AG04449 (cell line): Measurements from ENCODE around the gene APAF1.

Experiments used
- CTCF ChIA-PET: fragments of 350-600 bp; formaldehyde crosslinking; extraction: SDS; loops from one replicate; lab custom pipeline; 2021; ENCODE audit warnings: antibody characterized with exemption; lab: Yijun Ruan, JAX
- POLR2A ChIA-PET: fragments of 400-600, 350-600 bp; formaldehyde crosslinking; extraction: SDS; loops from one replicate; lab custom pipeline; 2020; ENCODE audit warnings: antibody characterized with exemption, inconsistent platforms; lab: Yijun Ruan, JAX
- DNase-seq: peaks from one replicate; pipeline ENCODE4 v3.0.0-alpha.2; 2010; ENCODE audit warnings: low read depth, low spot score
- H3K4me3 ChIP-seq: 2 replicates; pipeline ENCODE4 v1.5.1; 2011; ENCODE audit warnings: low read depth, mild to moderate bottlenecking, control low read depth, low read length
- TF ChIP-seq, protein P1 (sequence below): IDR thresholded peaks from one replicate; pipeline ENCODE4 v1.5.1; 2011; ENCODE audit warnings: mild to moderate bottlenecking, moderate library complexity, low read length, control low read depth, inconsistent platforms; ENCODE audit not compliant: insufficient read depth; ENCODE audit errors: missing control alignments

The APAF1 gene

DNA sequence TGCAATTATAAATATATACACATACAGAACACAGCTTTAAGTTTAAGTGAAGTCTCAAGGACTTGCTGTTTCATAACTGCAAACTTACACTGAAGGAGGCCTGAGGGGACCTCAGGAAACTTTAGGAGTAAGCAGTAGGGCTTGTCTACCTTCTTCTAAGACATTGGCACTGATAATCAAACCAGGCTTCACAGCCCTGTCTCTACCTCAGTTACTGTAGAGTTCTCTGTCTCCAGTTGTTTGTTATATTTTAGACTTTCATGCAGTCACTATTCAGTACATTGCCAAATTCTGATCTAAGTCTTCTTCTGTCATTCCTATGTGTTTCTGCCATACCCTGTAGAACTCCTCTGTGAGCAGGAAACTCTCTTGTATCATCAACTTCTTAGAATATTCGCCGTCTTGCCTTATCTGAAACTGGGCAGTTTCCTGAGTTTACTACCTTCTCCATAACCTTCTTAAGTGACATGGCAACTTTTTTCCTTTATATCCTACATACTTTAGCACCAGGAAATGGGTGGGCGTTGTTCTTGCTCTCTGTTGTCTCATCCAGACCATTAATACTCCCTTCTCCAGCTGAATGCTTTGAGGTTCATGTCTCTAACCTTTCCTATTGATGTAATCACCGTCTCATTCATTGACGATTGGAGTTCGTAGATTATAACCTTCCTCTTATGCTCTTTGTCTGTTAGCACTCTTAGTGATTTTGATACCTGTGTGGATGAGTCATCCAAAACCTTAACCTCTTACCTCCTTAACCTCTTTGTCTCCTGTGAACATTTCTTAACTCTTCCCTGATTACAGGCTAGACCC is 11.4 kb downstream of the APAF1 start:
- TF ChIP-seq, protein P1, sequence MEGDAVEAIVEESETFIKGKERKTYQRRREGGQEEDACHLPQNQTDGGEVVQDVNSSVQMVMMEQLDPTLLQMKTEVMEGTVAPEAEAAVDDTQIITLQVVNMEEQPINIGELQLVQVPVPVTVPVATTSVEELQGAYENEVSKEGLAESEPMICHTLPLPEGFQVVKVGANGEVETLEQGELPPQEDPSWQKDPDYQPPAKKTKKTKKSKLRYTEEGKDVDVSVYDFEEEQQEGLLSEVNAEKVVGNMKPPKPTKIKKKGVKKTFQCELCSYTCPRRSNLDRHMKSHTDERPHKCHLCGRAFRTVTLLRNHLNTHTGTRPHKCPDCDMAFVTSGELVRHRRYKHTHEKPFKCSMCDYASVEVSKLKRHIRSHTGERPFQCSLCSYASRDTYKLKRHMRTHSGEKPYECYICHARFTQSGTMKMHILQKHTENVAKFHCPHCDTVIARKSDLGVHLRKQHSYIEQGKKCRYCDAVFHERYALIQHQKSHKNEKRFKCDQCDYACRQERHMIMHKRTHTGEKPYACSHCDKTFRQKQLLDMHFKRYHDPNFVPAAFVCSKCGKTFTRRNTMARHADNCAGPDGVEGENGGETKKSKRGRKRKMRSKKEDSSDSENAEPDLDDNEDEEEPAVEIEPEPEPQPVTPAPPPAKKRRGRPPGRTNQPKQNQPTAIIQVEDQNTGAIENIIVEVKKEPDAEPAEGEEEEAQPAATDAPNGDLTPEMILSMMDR: no peak
- no peak for DNase-seq
- CTCF ChIA-PET: interaction anchor here (1.0 to 1.1 kb wide), 4 partner anchors 9 to 342 kb away, joined by 3 to 8 read pairs (median 3); no protein-coding TSS in a partner anchor
- POLR2A ChIA-PET: no interaction called here
- no peak overlapping the region for H3K4me3 ChIP-seq

DNA sequence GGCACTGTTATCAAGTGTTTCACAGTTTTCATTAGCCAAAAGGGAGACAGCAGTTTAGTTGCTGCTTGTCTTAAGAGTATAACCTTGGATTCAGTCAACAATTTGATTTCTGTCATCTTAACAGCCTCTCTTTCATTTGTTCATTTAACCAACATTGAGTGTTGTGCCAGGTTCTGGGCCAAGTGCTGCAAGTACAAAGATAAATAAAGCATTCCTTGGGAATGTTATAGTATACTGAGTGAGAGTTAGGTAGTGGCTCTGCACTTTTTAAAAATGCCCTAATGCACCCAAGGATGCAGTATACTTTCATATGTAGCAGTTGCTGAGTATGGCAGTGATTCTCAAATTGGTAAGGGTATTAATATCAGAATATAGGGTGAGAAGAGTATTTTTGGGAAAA is 15.4 kb downstream of the APAF1 start:
- CTCF ChIA-PET: interaction anchor here (1.0 to 1.1 kb wide), 2 partner anchors 93 to 170 kb away, joined by 3 read pairs; no protein-coding TSS in a partner anchor
- no peak overlapping the region for H3K4me3 ChIP-seq
- POLR2A ChIA-PET: no interaction called here
- no peak for DNase-seq
- TF ChIP-seq, protein P1: no peak

DNA sequence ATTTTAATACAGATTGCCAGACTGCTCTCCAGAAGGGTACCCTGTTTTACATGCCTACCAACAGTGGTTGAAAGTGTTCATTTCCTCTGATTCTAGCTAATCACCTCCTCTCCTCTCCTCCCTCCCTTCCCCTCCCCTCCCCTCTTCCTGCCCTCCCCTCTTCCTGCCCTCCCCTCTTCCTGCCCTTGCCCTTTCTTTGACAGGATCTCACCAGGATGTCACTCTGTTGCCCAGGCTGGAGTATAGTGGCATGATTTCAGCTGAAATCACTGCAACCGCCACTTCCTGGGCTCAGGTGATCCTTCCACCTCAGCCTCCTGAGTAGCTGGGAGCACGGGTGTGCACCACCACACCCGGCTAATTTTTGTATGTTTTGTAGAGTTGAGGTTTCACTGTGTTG is 24.7 kb downstream of the APAF1 start:
- DNase-seq: no peak
- TF ChIP-seq, protein P1: no peak
- CTCF ChIA-PET: interaction anchor here (2.0 kb wide), 1 partner anchor 30 kb away, joined by 7 read pairs; no protein-coding TSS in a partner anchor
- POLR2A ChIA-PET: no interaction called here
- H3K4me3 ChIP-seq: no peak overlapping the region

DNA sequence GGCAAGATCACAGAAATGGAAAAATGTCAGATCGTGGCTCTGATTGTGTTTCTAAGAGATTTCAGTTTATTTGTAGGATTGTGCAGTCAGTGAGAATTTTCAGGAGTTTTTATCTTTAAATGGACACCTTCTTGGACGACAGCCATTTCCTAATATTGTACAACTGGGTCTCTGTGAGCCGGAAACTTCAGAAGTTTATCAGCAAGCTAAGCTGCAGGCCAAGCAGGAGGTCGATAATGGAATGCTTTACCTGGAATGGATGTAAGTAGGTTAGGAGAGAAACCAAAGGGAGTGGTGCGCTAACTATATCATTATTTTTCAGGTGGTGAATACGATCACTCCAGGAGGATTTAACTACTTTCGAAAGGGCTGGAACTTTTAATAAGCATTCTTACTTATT is 26.4 kb downstream of the APAF1 start:
- TF ChIP-seq, protein P1: no peak
- DNase-seq: no peak
- POLR2A ChIA-PET: no interaction called here
- no peak overlapping the region for H3K4me3 ChIP-seq
- CTCF ChIA-PET: interaction anchor here (0.8 to 1.5 kb wide), 4 partner anchors 8 to 327 kb away, joined by 3 to 6 read pairs (median 4); no protein-coding TSS in a partner anchor

DNA sequence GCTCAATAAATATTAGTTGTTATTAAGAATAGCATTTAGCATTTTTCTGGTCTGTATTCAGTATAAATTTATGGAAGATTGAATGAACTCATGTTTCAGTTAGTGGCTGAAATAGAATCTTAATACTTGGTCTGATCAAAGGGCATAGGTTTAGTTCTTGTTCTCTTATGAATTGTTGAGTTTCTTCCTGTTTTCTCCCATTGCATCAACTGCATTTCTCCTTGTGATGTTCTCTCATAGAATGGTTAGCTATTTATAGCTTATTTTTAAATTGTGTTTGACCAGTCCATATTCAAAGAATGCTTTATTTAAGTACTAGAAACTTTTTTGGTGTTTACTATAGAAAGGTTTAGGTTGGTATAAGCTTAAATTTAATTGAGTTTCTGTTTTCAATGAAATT is 29.8 kb downstream of the APAF1 start:
- no peak overlapping the region for H3K4me3 ChIP-seq
- ChIA-PET POLR2A (no interaction called here), CTCF (interaction anchor here (0.7 to 0.9 kb wide), 3 partner anchors 14 to 26 kb away, joined by 3 read pairs; no protein-coding TSS in a partner anchor)
- DNase-seq: no peak
- TF ChIP-seq, protein P1: no peak

DNA sequence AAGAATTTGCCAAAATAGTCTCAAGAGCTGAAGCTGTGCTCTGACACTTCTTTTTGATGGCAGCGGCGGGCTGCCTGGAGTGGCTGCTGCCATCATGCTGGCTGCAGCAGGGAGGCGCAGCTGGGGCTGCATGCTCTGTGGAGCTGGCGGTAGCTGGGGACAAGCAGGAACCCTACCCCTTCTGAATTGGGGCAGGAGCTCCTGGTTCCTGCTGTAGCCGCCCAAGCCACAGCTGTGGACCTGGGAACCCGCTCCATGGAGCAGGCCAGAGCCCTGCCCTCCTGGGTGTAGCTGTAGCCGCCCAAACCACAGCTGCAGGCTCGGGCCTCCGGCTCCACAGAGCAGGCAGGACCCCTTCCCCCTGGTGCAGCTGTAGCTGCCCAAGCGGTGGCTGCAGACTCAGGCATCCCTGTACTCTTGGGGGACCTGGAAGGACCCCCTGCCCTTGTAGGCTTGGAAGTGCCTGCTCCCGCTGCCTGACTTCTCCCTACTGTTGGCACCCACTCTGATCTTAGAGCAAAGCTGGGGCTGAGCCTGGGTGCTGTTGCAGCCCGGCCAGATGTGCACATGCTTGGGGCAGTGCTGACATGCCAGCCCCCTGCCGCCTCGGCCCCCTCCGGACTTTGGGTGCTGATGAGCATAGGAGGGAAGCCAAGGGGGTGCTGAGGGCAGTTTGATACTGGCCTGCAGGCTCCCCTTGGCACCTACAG is 33.3 kb downstream of the APAF1 start:
- POLR2A ChIA-PET: no interaction called here
- CTCF ChIA-PET: interaction anchor here (1.2 to 2.4 kb wide), 2 partner anchors 111 to 320 kb away, joined by 3 to 6 read pairs; no protein-coding TSS in a partner anchor
- DNase-seq: no peak
- TF ChIP-seq, protein P1: no peak
- no peak overlapping the region for H3K4me3 ChIP-seq
